ENCODE data around the gene KIFC1. TPM values are rescaled to one million over a fixed set of nuclear protein-coding genes. Genes with fewer than 3 reads are reported as not detected.

KIFC1 gene
- total RNA-seq, 2 donors from 2014 or later = 0.31 to 1.9 TPM

GRCh38 chr6:33432546-33432945 is 40.9 kb downstream of the KIFC1 start:
- ATAC-seq = no peak
- no peak for DNase-seq
- intact Hi-C loops (cut with DNase I) = no loop called here

- ATAC-seq = no peak
- no peak for DNase-seq
- intact Hi-C loops (cut with DNase I) = no loop called here
Measured at GRCh38 chr6:33433001-33433543, 41.4 kb downstream of the KIFC1 start.

DNA sequence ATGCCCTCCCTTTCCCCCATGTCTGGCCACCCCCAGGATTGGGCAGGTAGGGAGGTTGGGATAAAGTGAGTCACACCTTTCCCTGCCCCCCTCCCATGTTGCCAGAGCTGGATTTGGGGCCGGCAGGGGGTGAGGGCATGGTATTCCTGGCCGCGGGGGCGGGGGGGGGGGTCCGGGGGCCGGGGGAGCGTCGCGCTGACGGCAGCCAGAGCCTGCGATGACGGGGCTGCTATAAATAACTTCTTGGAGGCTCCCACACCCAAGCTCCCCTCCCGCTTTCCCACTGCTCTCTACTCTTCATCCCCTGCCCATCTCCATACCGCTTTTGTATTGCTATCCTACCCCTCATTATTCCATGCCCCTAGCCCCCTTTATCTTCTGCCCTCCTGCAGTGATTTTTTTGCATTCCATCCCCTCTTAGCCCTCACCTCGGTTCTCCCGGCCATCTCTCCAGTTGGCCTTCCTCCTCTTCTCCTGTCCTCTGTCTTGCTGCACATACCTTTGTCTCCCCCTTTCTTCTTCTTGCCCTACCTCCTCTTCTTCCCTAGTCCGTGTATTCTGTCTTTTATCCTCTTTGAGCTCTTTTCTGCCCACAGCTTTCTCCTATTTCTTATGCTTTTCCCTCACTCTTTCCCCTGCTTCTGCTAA is 42.0 kb downstream of the KIFC1 start:
- intact Hi-C loops (cut with DNase I) = no loop called here
- peak; percentile 63 to 65 for ATAC-seq
- DNase-seq = no peak

DNA sequence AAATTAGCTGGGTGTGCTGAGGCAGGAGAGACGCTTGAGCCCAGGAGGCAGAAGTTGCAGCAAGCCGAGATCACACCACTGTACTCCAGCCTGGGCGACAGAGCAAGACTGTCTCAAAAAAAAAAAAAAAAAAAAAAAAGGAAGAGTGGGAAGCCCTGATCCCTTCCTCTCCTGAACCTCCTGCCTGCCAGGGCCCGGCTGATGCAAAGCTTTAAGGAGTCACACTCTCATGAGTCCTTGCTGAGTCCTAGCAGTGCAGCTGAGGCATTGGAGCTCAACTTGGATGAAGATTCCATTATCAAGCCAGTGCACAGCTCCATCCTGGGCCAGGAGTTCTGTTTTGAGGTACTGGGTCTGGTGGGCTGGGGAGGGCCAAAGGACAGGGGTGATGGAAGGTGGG is 43.3 kb downstream of the KIFC1 start:
- ATAC-seq (no peak), DNase-seq (no peak)
- intact Hi-C loops (cut with DNase I) = no loop called here

- intact Hi-C loops (cut with DNase I) = no loop called here
- ATAC-seq (no peak), DNase-seq (no peak)
Measured at GRCh38 chr6:33437666-33438065, 46.0 kb downstream of the KIFC1 start.

- ATAC-seq = no peak
- DNase-seq = no peak
- intact Hi-C loops (cut with DNase I) = no loop called here
Measured at GRCh38 chr6:33438978-33439594, 47.5 kb downstream of the KIFC1 start.

DNA sequence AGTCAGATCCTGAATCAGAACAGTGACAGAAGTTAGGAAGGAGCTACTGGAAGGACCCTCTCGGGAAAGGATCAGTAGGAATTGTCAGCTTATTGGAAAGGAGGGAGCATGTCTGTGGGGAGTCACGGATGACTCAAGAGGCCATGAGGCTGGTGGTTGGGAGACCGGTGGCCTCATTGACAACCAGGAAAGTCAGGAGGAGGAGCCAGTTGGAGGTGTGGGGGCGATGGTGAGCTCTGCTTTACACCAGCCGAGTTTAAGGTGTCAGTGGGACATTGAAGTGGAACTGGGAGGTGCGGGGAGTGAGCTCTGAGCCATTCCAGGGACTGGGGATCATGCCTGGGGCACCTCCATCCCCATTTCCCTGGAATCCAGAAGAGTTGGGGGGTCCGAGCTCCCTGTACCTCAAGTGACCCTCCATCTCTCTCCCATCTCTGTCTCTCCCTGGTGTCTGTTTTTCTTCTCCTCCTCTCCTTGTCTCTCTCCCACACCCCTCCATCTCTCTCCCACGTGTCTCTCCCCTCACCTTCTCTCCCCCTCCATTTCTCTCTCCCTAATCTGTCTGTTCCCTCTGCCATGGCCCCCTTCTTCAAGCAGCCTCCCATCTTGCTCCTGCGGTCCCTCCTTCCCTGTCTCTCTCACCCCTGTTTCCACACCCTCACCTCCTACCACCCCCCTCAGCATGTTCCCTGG is 48.5 kb downstream of the KIFC1 start:
- intact Hi-C loops (cut with DNase I) = loop anchor here in 1 of 2 donors (10.0 kb wide), 1 partner anchor 125 kb away; no protein-coding TSS in a partner anchor
- no peak for DNase-seq
- ATAC-seq = no peak

- DNase-seq (no peak), ATAC-seq (no peak)
- intact Hi-C loops (cut with DNase I) = loop anchor here in 1 of 2 donors (10.0 kb wide), 1 partner anchor 124 kb away; no protein-coding TSS in a partner anchor
Measured at GRCh38 chr6:33440649-33441309, 49.2 kb downstream of the KIFC1 start.

DNA sequence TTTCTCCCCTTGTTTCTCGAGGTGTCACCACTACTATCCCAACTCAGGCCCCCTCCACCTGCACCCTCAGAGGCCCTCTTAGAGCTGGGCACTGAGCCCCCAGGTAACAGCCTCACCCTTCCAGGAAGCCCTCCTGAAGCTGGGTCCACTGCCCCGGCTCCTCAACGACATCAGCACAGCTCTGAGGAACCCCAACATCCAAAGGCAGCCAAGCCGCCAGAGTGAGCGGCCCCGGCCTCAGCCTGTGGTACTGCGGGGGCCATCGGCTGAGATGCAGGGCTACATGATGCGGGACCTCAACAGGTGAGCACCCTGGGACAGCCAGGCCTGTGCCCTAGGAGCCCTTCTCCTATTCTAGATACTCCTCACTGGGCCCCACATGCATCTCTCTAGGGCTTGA is 49.8 kb downstream of the KIFC1 start:
- intact Hi-C loops (cut with DNase I) = loop anchor here in 1 of 2 donors (10.0 kb wide), 1 partner anchor 123 kb away; no protein-coding TSS in a partner anchor
- ATAC-seq (no peak), DNase-seq (no peak)

GRCh38 chr6:33442283-33442682 is 50.7 kb downstream of the KIFC1 start:
- ATAC-seq (no peak), DNase-seq (no peak)
- intact Hi-C loops (cut with DNase I) = loop anchor here in 1 of 2 donors (10.0 kb wide), 1 partner anchor 123 kb away; no protein-coding TSS in a partner anchor

- DNase-seq (no peak), ATAC-seq (no peak)
- intact Hi-C loops (cut with DNase I) = loop anchor here in 1 of 2 donors (10.0 kb wide), 1 partner anchor 122 kb away; no protein-coding TSS in a partner anchor
Measured at GRCh38 chr6:33443025-33443424, 51.4 kb downstream of the KIFC1 start.

- intact Hi-C loops (cut with DNase I) = loop anchor here in 1 of 2 donors (10.0 kb wide), 1 partner anchor 121 kb away; no protein-coding TSS in a partner anchor
- DNase-seq = no peak
- ATAC-seq = no peak
Measured at GRCh38 chr6:33443619-33444504, 52.2 kb downstream of the KIFC1 start.

DNA sequence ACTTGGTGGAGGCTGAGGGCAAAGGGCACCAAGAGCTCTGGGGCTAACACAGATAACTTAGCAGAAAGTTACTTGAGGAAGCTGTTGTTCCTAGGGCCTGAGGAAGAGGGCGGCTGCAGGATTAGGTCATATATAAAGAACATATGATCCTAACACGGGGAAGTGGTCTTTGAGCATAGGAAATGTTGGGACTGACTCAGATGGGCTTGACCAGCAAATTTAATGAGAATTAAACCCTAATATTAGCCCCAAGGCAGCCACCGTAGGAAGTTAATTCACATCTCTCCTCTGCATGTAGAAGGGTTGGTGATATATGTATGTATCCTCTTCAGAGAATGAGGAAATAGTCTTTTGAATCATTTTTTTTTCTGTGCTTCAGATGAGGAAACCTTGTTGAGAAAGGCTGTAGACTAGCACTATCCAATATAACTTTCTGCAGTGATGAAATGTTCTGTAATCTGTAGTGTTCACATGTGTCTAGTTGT is 53.5 kb downstream of the KIFC1 start:
- intact Hi-C loops (cut with DNase I) = loop anchor here in 1 of 2 donors (10.0 kb wide), 1 partner anchor 120 kb away; no protein-coding TSS in a partner anchor
- ATAC-seq = no peak
- no peak for DNase-seq

DNA sequence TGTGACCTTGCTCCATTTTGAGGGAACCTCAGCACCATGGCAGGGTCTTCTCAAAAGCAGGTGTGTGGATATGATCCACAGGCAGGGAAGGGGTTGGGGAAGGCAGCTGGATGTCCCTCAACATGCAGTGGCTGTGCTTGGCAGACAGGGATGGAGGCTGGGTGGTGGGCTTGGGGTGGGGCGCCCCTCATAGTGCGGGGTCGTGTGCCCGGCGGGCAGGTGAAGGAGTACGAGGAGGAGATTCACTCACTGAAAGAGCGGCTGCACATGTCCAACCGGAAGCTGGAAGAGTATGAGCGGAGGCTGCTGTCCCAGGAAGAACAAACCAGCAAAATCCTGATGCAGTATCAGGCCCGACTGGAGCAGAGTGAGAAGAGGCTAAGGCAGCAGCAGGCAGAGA is 54.7 kb downstream of the KIFC1 start:
- DNase-seq (no peak), ATAC-seq (no peak)
- intact Hi-C loops (cut with DNase I) = loop anchor here in 1 of 2 donors (10.0 kb wide), 1 partner anchor 118 kb away; no protein-coding TSS in a partner anchor

- ATAC-seq (no peak), DNase-seq (no peak)
- intact Hi-C loops (cut with DNase I) = loop anchor here in 1 of 2 donors (10.0 kb wide), 2 partner anchors 56 to 124 kb away; partner anchors contain the start of gene KIFC1
Measured at GRCh38 chr6:33450434-33450833, 58.8 kb downstream of the KIFC1 start.

DNA sequence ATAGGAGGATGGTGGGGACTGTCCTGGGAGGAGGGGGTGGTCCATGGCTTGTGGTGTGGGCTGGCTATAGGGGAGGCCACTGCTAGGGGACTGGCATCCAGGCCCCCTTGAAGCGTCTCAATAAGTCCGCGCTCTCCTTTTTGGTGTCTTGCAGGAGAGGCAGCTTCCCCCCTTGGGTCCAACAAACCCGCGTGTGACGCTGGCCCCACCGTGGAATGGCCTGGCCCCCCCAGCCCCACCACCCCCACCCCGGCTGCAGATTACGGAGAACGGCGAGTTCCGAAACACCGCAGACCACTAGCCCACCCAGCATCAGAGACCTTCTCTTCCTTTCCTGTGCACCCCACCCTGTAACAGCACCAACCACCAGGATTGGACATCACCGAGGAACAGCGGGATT is 60.0 kb downstream of the KIFC1 start:
- DNase-seq (no peak), ATAC-seq (no peak)
- intact Hi-C loops (cut with DNase I) = loop anchor here in 1 of 2 donors (10.0 kb wide), 2 partner anchors 57 to 123 kb away; partner anchors contain the start of gene KIFC1

DNA sequence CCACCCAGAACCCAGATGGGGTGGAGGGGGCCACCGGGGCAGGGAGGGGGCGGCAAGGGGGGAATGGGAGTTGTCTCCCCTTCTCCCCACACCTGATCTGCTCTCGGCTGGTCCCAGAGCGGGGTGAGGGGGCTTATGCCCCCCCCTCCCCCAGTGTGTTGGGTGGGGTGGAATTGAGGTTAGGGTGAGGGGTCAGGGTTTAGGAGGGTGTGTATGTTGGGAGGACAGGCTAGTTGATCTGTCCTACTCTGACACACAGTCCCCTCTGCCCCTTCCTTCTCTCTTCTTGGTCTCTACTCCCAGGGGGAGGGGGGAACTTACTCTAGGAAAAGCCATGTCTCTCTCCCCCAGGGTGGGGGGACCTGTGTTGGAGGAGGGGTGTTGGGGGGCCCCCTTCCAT is 60.9 kb downstream of the KIFC1 start:
- intact Hi-C loops (cut with DNase I) = loop anchor here in 1 of 2 donors (10.0 kb wide), 2 partner anchors 58 to 122 kb away; partner anchors contain the start of gene KIFC1
- no peak for ATAC-seq
- no peak for DNase-seq

All from left cardiac atrium (tissue), 4 donors.